Endothelial cell of umbilical vein (primary cell): ENCODE results near the gene UTS2R.

Source experiments
- EZH2 ChIP-seq: IDR thresholded peaks from 2 replicates; pipeline ENCODE4 v1.6.1; 2012; ENCODE audit warnings: borderline replicate concordance, low read depth, mild to moderate bottlenecking, moderate library complexity, low read length, inconsistent platforms; ENCODE audit not compliant: severe bottlenecking
- FOS ChIP-seq: IDR thresholded peaks from 2 replicates; pipeline ENCODE4 v1.6.1; 2011; ENCODE audit warnings: mild to moderate bottlenecking, low read length, moderate library complexity, borderline replicate concordance; ENCODE audit not compliant: insufficient read depth
- JUN ChIP-seq: IDR thresholded peaks from 2 replicates; pipeline ENCODE4 v1.6.1; 2011; ENCODE audit warnings: borderline replicate concordance, low read depth; ENCODE audit not compliant: insufficient read length, insufficient read depth
- POLR2A ChIP-seq: IDR thresholded peaks from 2 replicates; pipeline ENCODE4 v1.6.1; 2012; ENCODE audit warnings: low read depth, mild to moderate bottlenecking, control low read depth, low read length
- POLR2AphosphoS5 ChIP-seq: IDR thresholded peaks from 2 replicates; pipeline ENCODE4 v1.6.1; 2012; ENCODE audit warnings: low read depth, mild to moderate bottlenecking, control low read depth, low read length, moderate library complexity; ENCODE audit not compliant: insufficient read depth
- TF ChIP-seq, protein P1 (sequence below), 2 donors: IDR thresholded peaks; 1 replicate in 1 of 2; 2 replicates in 1 of 2; pipeline ENCODE4 v1.5.1; 2011; ENCODE audit warnings: low read length in 2 of 2, mild to moderate bottlenecking in 2 of 2, moderate library complexity in 2 of 2, control low read depth in 1 of 2, inconsistent platforms in 1 of 2, low read depth in 1 of 2; ENCODE audit not compliant: insufficient read depth in 1 of 2; ENCODE audit errors: extremely low read depth in 1 of 2
- TF ChIP-seq, protein P2 (sequence below): IDR thresholded peaks from 2 replicates; pipeline ENCODE4 v1.6.1; 2011; ENCODE audit not compliant: insufficient read depth, insufficient read length

- TF ChIP-seq POLR2A, result no peak
- TF ChIP-seq POLR2AphosphoS5, result no peak
- TF ChIP-seq, protein P1, sequence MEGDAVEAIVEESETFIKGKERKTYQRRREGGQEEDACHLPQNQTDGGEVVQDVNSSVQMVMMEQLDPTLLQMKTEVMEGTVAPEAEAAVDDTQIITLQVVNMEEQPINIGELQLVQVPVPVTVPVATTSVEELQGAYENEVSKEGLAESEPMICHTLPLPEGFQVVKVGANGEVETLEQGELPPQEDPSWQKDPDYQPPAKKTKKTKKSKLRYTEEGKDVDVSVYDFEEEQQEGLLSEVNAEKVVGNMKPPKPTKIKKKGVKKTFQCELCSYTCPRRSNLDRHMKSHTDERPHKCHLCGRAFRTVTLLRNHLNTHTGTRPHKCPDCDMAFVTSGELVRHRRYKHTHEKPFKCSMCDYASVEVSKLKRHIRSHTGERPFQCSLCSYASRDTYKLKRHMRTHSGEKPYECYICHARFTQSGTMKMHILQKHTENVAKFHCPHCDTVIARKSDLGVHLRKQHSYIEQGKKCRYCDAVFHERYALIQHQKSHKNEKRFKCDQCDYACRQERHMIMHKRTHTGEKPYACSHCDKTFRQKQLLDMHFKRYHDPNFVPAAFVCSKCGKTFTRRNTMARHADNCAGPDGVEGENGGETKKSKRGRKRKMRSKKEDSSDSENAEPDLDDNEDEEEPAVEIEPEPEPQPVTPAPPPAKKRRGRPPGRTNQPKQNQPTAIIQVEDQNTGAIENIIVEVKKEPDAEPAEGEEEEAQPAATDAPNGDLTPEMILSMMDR (IDR thresholded peaks at IDR 0.05; ENCODE audit: extremely low read depth in 1 of 2, insufficient read depth in 1 of 2, low read depth in 1 of 2, low read length in 2 of 2), result no peak
- TF ChIP-seq, protein P2, sequence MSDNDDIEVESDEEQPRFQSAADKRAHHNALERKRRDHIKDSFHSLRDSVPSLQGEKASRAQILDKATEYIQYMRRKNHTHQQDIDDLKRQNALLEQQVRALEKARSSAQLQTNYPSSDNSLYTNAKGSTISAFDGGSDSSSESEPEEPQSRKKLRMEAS, result no peak
- no peak for TF ChIP-seq FOS
- no peak for TF ChIP-seq EZH2
- TF ChIP-seq JUN, result no peak
These were observed 23.1 kb upstream of the UTS2R start for GRCh38 chr17:82348434-82348833.
